Neural progenitor cell (in vitro differentiated cells): ENCODE results near the gene HLA-DPB1. TPM values are rescaled to one million over a fixed set of nuclear protein-coding genes. Genes with fewer than 3 reads are reported as not detected.

Source experiments
- DNase-seq: peaks from one replicate; pipeline ENCODE4 v3.0.0-alpha.2; 2016; ENCODE audit warnings: low spot score
- H2AFZ ChIP-seq: fragments of 200-600 bp; sonication (generic); replicated peaks from 2 replicates; pipeline ENCODE4 v1.6.1; 2016; ENCODE audit warnings: antibody characterized with exemption
- H3F3A ChIP-seq: fragments of 200-600 bp; sonication (generic); 2 replicates; pipeline ENCODE4 v1.6.1; 2016; ENCODE audit warnings: antibody characterized with exemption, low read depth
- H3K27ac ChIP-seq: fragments of 200-600 bp; sonication (generic); 2 replicates; pipeline ENCODE4 v1.5.1; 2016; ENCODE audit warnings: mild to moderate bottlenecking
- H3K27me3 ChIP-seq: fragments of 200-600 bp; sonication (generic); 2 replicates; pipeline ENCODE4 v1.6.1; 2016; ENCODE audit warnings: mild to moderate bottlenecking, moderate library complexity
- H3K36me3 ChIP-seq: fragments of 200-600 bp; sonication (generic); 2 replicates; pipeline ENCODE4 v1.5.1; 2016
- H3K4me1 ChIP-seq: fragments of 200-600 bp; sonication (generic); 2 replicates; pipeline ENCODE4 v1.6.1; 2016; ENCODE audit warnings: mixed run types
- H3K4me2 ChIP-seq: fragments of 200-600 bp; sonication (generic); 2 replicates; pipeline ENCODE4 v1.6.1; 2016
- H3K4me3 ChIP-seq: fragments of 200-600 bp; sonication (generic); 2 replicates; pipeline ENCODE4 v1.5.1; 2016
- H3K79me2 ChIP-seq: fragments of 200-600 bp; sonication (generic); 2 replicates; pipeline ENCODE4 v1.6.1; 2016; ENCODE audit warnings: low read depth
- H3K9ac ChIP-seq: fragments of 200-600 bp; sonication (generic); 2 replicates; pipeline ENCODE4 v1.6.1; 2016
- H3K9me3 ChIP-seq: fragments of 200-600 bp; sonication (generic); 2 replicates; pipeline ENCODE4 v1.5.1; 2016; ENCODE audit warnings: low read depth
- H4K20me1 ChIP-seq: fragments of 200-600 bp; sonication (generic); 2 replicates; pipeline ENCODE4 v1.6.1; 2016; ENCODE audit warnings: low read depth
- H3K27ac Mint-ChIP-seq: 3 replicates; pipeline ENCODE4 v1.8.0; 2021; ENCODE audit warnings: mixed read lengths
- H3K27me3 Mint-ChIP-seq: 2 replicates; pipeline ENCODE4 v1.8.0; 2022; ENCODE audit warnings: low read depth, mild to moderate bottlenecking, inconsistent platforms, moderate library complexity, mixed read lengths; ENCODE audit not compliant: insufficient read depth
- H3K36me3 Mint-ChIP-seq: 3 replicates; pipeline ENCODE4 v1.8.0; 2021; ENCODE audit warnings: mixed read lengths
- H3K4me1 Mint-ChIP-seq: 3 replicates; pipeline ENCODE4 v1.8.0; 2021; ENCODE audit warnings: mixed read lengths
- H3K4me3 Mint-ChIP-seq: 3 replicates; pipeline ENCODE4 v1.8.0; 2021; ENCODE audit warnings: mild to moderate bottlenecking, moderate library complexity, mixed read lengths
- H3K9me3 Mint-ChIP-seq: 3 replicates; pipeline ENCODE4 v1.8.0; 2020; ENCODE audit warnings: mixed read lengths
- EZH2 ChIP-seq: fragments of 200-600 bp; sonication (generic); IDR thresholded peaks from 2 replicates; pipeline ENCODE4 v1.6.1; 2017; ENCODE audit warnings: antibody characterized with exemption, mild to moderate bottlenecking, moderate library complexity
- EZH2phosphoT487 ChIP-seq: fragments of 200-600 bp; sonication (generic); IDR thresholded peaks from 2 replicates; pipeline ENCODE4 v1.6.1; 2017; ENCODE audit warnings: antibody characterized with exemption
- total RNA-seq: library from RNA; depleted of rRNA; stranded (reverse); fragments of >200 nt; gene quantifications from 2 replicates; pipeline ENCODE4 v1.2.3, GENCODE V29; 2015; ENCODE audit warnings: low replicate concordance
- TF ChIP-seq, protein P1 (sequence below): fragments of 200-600 bp; sonication (generic); IDR thresholded peaks from 2 replicates; pipeline ENCODE4 v1.5.1; 2017; ENCODE audit warnings: antibody characterized with exemption, mild to moderate bottlenecking

HLA-DPB1 gene
- total RNA-seq, 1 donor from 2014 or later = 8.0 TPM

DNA sequence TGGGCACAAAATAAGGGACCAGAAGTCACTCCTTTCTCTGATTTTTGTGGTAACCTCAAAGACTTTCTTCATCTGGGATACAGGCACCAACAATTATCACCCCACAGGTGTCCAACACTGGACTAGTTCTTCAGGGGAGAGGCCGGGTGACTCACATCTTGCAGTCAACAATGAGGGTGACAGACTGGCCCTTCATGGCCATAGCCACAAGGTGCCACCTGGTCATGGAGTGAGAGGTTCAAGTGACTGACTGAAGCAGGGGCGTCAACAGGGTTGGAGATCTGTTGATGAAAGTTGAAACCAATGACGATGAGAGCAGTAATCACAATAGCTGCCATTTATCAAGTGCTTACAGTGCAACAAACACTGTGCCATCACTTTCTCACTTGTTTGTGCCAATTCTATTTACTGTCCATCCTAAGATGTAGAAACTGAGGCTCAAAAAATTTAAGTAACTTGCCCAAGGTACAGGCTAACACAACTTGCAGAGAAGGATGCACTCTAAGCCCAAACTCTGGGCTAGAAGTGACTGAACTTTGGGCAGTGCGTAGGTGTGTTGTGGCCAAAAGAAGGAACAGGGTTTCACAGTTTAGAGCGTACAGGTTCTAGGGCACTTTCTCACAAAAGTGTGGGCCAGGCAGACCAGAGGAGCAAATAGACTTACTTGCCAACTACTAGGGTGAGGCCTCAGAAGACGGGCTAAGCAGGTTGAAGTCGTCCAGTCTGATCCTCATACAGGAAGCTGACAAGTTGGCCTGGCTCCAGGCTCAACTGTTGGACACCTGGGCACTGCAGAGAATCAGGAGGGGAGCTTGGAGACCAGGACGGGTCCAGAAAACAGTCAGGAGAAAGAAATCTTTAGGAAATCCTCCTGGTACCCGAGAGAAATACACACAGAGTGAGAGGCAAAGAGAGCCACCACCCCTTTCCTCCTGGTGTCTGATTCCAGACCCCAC, 30.4 kb downstream of the HLA-DPB1 start:
- Mint-ChIP-seq H3K27me3 (peaks cover 15% of the 10 kb centered on the region), H3K9me3 (peaks cover 16% of the 10 kb centered on the region), H3K4me3 (no peak overlapping the region), H3K36me3 (no peaks in the 10 kb centered on the region), H3K27ac (no peak overlapping the region), H3K4me1 (no peaks in the 10 kb centered on the region)
- DNase-seq = no peak
- no peak overlapping the region for H3K4me3 ChIP-seq
- H3K27me3 ChIP-seq = peaks cover 39% of the 10 kb centered on the region
- TF ChIP-seq, protein P1, sequence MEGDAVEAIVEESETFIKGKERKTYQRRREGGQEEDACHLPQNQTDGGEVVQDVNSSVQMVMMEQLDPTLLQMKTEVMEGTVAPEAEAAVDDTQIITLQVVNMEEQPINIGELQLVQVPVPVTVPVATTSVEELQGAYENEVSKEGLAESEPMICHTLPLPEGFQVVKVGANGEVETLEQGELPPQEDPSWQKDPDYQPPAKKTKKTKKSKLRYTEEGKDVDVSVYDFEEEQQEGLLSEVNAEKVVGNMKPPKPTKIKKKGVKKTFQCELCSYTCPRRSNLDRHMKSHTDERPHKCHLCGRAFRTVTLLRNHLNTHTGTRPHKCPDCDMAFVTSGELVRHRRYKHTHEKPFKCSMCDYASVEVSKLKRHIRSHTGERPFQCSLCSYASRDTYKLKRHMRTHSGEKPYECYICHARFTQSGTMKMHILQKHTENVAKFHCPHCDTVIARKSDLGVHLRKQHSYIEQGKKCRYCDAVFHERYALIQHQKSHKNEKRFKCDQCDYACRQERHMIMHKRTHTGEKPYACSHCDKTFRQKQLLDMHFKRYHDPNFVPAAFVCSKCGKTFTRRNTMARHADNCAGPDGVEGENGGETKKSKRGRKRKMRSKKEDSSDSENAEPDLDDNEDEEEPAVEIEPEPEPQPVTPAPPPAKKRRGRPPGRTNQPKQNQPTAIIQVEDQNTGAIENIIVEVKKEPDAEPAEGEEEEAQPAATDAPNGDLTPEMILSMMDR = no peak
- TF ChIP-seq EZH2phosphoT487 (no peak), EZH2 (no peak)
- H3K9me3 ChIP-seq = no peaks in the 10 kb centered on the region
- H3F3A ChIP-seq = no peaks in the 10 kb centered on the region
- H3K4me2 ChIP-seq = no peak overlapping the region
- no peaks in the 10 kb centered on the region for H3K4me1 ChIP-seq
- no peaks in the 10 kb centered on the region for H3K79me2 ChIP-seq
- H2AFZ ChIP-seq = no peak overlapping the region
- no peak overlapping the region for H3K9ac ChIP-seq
- no peaks in the 10 kb centered on the region for H3K36me3 ChIP-seq
- no peaks in the 10 kb centered on the region for H4K20me1 ChIP-seq
- no peak overlapping the region for H3K27ac ChIP-seq

DNA sequence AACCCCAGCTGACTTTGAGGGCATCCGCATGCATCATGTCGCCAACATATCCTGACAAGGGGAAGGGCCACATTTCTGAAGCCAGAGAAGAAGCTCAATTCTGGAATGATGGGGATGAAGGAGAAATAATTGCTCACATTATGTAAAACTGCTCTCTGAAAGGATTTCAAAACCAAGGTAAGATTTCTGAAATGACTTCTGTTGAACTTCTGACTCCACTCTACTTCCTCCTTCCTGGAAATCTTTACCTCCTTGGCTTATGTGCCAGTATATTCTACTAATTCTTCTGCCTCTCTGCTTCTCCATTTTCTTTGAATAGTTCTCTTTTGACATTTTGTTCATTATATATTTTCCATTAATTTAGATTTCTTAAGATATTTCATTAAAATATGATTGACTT, 31.9 kb downstream of the HLA-DPB1 start:
- DNase-seq = no peak
- H3K27ac Mint-ChIP-seq = no peak overlapping the region
- H3K36me3 Mint-ChIP-seq = no peaks in the 10 kb centered on the region
- H3K4me3 Mint-ChIP-seq = no peak overlapping the region
- Histone ChIP-seq H3K4me3 (no peak overlapping the region), H3F3A (no peaks in the 10 kb centered on the region), H3K4me1 (no peaks in the 10 kb centered on the region), H3K36me3 (no peaks in the 10 kb centered on the region), H3K9me3 (no peaks in the 10 kb centered on the region), H3K79me2 (no peaks in the 10 kb centered on the region), H4K20me1 (no peaks in the 10 kb centered on the region), H2AFZ (no peak overlapping the region), H3K4me2 (no peak overlapping the region), H3K9ac (no peak overlapping the region), H3K27me3 (peaks cover 39% of the 10 kb centered on the region), H3K27ac (no peak overlapping the region)
- no peaks in the 10 kb centered on the region for H3K4me1 Mint-ChIP-seq
- TF ChIP-seq, protein P1 = no peak
- TF ChIP-seq EZH2phosphoT487 (no peak), EZH2 (no peak)
- peaks cover 15% of the 10 kb centered on the region for H3K27me3 Mint-ChIP-seq
- peaks cover 5% of the 10 kb centered on the region for H3K9me3 Mint-ChIP-seq

DNA sequence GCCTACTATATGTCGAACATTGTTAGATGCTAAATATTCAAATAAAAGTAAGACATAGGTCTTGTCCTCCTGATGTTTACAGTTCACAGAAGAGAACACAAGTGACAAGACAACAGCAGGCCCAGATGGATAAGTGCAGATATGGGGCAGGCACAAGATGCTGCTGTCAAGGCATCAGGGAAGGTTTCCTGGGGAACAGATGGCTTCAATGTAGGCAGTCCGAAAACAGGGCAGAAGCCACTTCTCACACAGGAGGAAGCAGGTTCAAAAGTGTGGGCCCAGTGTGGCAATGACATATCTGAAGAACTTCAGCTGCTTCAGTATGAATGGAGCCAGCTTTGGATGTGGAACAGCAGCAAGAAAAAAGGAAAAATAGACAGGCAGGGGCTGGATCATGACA, 32.5 kb downstream of the HLA-DPB1 start:
- no peaks in the 10 kb centered on the region for H4K20me1 ChIP-seq
- peaks cover 39% of the 10 kb centered on the region for H3K27me3 ChIP-seq
- H3K4me2 ChIP-seq = no peak overlapping the region
- no peak overlapping the region for H3K27ac ChIP-seq
- Mint-ChIP-seq H3K9me3 (peaks cover 3% of the 10 kb centered on the region), H3K4me1 (no peaks in the 10 kb centered on the region), H3K4me3 (no peak overlapping the region), H3K27ac (no peak overlapping the region), H3K27me3 (peaks cover 15% of the 10 kb centered on the region), H3K36me3 (no peaks in the 10 kb centered on the region)
- H3K79me2 ChIP-seq = no peaks in the 10 kb centered on the region
- no peaks in the 10 kb centered on the region for H3F3A ChIP-seq
- no peak overlapping the region for H3K9ac ChIP-seq
- H3K4me3 ChIP-seq = no peak overlapping the region
- H2AFZ ChIP-seq = no peak overlapping the region
- H3K4me1 ChIP-seq = no peaks in the 10 kb centered on the region
- no peaks in the 10 kb centered on the region for H3K9me3 ChIP-seq
- no peak for TF ChIP-seq EZH2phosphoT487
- TF ChIP-seq, protein P1 = no peak
- no peak for TF ChIP-seq EZH2
- H3K36me3 ChIP-seq = no peaks in the 10 kb centered on the region
- no peak for DNase-seq
